Transverse colon (tissue), 4 donors: Measurements from ENCODE around the gene SYT7. TPM values are rescaled to one million over a fixed set of nuclear protein-coding genes. Genes with fewer than 3 reads are reported as not detected.

Experiments
- DNase-seq: peaks from one replicate; pipeline ENCODE4 v3.0.0-alpha.2; 2019
- H3K27ac ChIP-seq, 4 donors: fragments of 200-600 bp; sonication (generic); 2 replicates each; pipeline ENCODE4 v1.5.1; 2016 to 2018; ENCODE audit warnings: inconsistent platforms in 4 of 4
- H3K27me3 ChIP-seq: fragments of 200-600 bp; sonication (generic); 2 replicates; pipeline ENCODE4 v1.5.1; 2017; ENCODE audit warnings: inconsistent platforms
- H3K36me3 ChIP-seq, 4 donors: fragments of 200-600 bp; sonication (generic); 2 replicates each; pipeline ENCODE4 v1.5.1; 2017 to 2019; ENCODE audit warnings: inconsistent platforms in 4 of 4
- H3K4me1 ChIP-seq, 4 donors: fragments of 200-600 bp; sonication (generic); 2 replicates each; pipeline ENCODE4 v1.5.1; 2017 to 2020; ENCODE audit warnings: inconsistent platforms in 4 of 4
- H3K4me3 ChIP-seq, 4 donors: fragments of 200-600 bp; sonication (generic); 1 replicate in 1 of 4; 2 replicates in 3 of 4; pipeline versions ENCODE4 v1.5.1 to v1.6.1; 2017 to 2019; ENCODE audit warnings: inconsistent platforms in 4 of 4
- H3K9me3 ChIP-seq, 2 donors: fragments of 200-600 bp; sonication (generic); 2 replicates each; pipeline ENCODE4 v1.5.1; 2017 to 2019; ENCODE audit warnings: inconsistent platforms in 2 of 2
- EP300 ChIP-seq: sonication (generic); formaldehyde crosslinking; IDR thresholded peaks from one replicate; pipeline ENCODE4 v1.6.1; 2017; ENCODE audit warnings: antibody characterized with exemption, low read depth
- POLR2A ChIP-seq: fragments of 450-650 bp; IDR thresholded peaks from one replicate; pipeline ENCODE4 v1.6.1; 2016; ENCODE audit warnings: antibody characterized with exemption, mild to moderate bottlenecking, moderate library complexity
- POLR2AphosphoS5 ChIP-seq, 3 donors: sonication (generic); formaldehyde crosslinking; IDR thresholded peaks; one replicate each; pipeline ENCODE4 v1.6.1; 2016; ENCODE audit warnings: antibody characterized with exemption in 3 of 3
- WGBS, 2 donors: methylation state at CpG; one replicate each; pipeline ENCODE4 v1.1.5; 2018; ENCODE audit warnings: low coverage in 1 of 2; 5-methylcytosine and 5-hydroxymethylcytosine counted together
- in situ Hi-C, 4 donors: fragments of 200-750 bp; cut with MboI; loops; one replicate each; pipeline versions ENCODE4 v1.15.0 to v1.15.1; 2017; ENCODE audit warnings: low sequenced_read_pairs in 3 of 4, low pct_ligation_motif_present in 1 of 4, low pct_unique_long_range_greater_than_20kb in 1 of 4
- intact Hi-C: fragments of 100-400 bp; cut with DNase I; formaldehyde crosslinking; loops from one replicate; pipeline ENCODE4 v1.15.1; 2023; ENCODE audit warnings: low total_unique reads
- total RNA-seq, 4 donors: library from RNA; depleted of rRNA; stranded (reverse); fragments of >200 nt; gene quantifications; one replicate each; pipeline ENCODE4 v1.1.0, GENCODE V29; 2016
- TF ChIP-seq, protein P1 (sequence below), 5 experiments: fragments of 200-600 bp in 3 of 5; fragments of 450-650 bp in 2 of 5; sonication (generic) in 3 of 5; IDR thresholded peaks; 1 replicate in 2 of 5; 2 replicates in 3 of 5; pipeline ENCODE4 v1.5.1; 2016 to 2017; ENCODE audit warnings: antibody characterized with exemption in 5 of 5, inconsistent platforms in 3 of 5, mild to moderate bottlenecking in 2 of 5, moderate library complexity in 1 of 5

Gene SYT7
- total RNA-seq, 4 donors from 2014 or later = 6.8 to 26.2 (median 12.8) TPM

DNA sequence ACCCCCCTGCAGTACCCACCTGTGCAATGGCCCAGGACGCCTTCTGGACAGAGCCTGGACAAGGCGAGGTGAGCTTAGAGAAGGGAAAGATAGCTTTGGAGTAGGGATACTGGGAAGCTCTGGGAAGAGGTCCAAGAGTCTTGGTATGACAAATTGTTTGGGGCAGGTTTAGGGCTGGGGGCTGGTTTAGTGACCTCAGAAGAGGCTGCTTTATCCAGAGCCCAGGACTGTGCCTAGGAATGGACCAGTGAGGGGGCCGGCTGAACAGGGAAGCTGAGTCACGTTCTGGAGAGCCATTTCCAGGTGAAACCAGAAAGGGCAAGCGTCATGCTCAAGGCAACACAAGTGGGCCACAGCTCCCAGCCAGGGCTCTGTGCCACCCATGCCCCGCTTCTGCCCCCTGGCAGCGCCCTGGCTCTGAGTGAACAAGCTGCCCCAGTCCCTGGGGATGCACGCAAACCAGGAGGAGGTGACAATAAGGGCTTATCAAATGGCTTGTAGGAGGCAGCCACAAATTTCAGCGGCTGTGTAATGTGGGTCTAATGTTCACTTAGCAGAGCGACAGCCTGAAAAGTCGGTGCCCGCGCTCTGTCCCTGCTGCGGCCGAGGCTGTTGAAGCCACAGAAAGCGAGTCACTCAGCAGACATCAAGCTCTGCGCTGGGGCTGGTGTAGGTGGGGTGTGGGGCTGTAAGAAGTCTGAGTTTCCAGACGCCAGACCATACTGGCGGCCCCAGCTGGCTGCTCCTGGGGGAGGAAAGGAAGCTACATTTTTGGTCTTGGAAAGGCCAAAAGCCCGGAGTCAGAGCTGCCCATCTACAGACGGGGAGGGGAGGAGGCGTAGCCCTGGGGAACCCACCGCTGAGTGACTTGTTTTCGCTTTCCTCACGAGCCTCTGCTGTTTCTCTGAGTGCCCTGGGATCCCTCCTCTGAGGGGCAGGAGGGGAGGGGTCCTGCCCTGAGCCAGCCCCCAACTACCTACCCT is 18.3 kb upstream of the SYT7 start:
- Histone ChIP-seq H3K9me3 (no peaks in the 10 kb centered on the region), H3K27ac (peak overlapping the region in 2 of 4 donors; percentile 31 to 37), H3K27me3 (peaks cover 2% of the 10 kb centered on the region), H3K36me3 (no peaks in the 10 kb centered on the region), H3K4me3 (no peak overlapping the region), H3K4me1 (peaks cover 0 to 37% (median 25%) of the 10 kb centered on the region in 4 donors)
- no peak for TF ChIP-seq POLR2AphosphoS5 (IDR thresholded peaks at IDR 0.05)
- TF ChIP-seq, protein P1, sequence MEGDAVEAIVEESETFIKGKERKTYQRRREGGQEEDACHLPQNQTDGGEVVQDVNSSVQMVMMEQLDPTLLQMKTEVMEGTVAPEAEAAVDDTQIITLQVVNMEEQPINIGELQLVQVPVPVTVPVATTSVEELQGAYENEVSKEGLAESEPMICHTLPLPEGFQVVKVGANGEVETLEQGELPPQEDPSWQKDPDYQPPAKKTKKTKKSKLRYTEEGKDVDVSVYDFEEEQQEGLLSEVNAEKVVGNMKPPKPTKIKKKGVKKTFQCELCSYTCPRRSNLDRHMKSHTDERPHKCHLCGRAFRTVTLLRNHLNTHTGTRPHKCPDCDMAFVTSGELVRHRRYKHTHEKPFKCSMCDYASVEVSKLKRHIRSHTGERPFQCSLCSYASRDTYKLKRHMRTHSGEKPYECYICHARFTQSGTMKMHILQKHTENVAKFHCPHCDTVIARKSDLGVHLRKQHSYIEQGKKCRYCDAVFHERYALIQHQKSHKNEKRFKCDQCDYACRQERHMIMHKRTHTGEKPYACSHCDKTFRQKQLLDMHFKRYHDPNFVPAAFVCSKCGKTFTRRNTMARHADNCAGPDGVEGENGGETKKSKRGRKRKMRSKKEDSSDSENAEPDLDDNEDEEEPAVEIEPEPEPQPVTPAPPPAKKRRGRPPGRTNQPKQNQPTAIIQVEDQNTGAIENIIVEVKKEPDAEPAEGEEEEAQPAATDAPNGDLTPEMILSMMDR (IDR thresholded peaks at IDR 0.05) = no peak
- TF ChIP-seq POLR2A = no peak
- no peak for TF ChIP-seq EP300
- intact Hi-C loops (no loop called here), in situ Hi-C loops (no loop called here)
- 71% methylated on average over 25 of the region's 25 CpGs; no CpG with 5 or more reads in 1 of the 2 donors for whole genome bisulfite sequencing, 2 donors
- DNase-seq = no peak

DNA sequence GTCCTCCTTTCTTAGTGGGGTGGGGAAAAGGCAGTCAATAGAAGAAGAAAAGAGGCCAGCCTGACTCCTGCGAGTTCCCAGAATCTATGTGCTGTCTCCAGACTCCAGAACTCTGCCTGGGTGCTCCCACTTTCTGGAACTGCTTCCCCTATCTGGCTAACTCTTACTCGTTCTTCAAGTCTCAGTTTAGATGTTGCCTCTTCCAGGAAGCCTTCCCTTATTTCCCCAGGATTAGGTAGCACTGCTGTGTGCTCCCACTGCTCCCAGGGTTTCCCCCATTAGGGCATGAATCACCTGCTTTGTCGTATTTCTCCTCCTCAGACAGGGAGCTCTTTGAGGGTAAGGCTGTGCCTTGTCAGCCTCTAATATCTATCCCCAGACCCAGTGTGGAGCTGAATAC is 17.5 kb upstream of the SYT7 start:
- no peak for DNase-seq
- WGBS, 2 donors = 43 to 62% methylated on average over 1 to 3 of the region's 3 CpGs
- intact Hi-C loops = no loop called here
- TF ChIP-seq POLR2A (no peak), EP300 (no peak), POLR2AphosphoS5 (IDR thresholded peaks at IDR 0.05) (no peak)
- TF ChIP-seq, protein P1 (IDR thresholded peaks at IDR 0.05) = no peak
- no peaks in the 10 kb centered on the region for H3K36me3 ChIP-seq
- no peaks in the 10 kb centered on the region for H3K9me3 ChIP-seq
- H3K27ac ChIP-seq = no peak overlapping the region
- in situ Hi-C loops = no loop called here
- peaks cover 9% of the 10 kb centered on the region for H3K27me3 ChIP-seq
- H3K4me3 ChIP-seq = no peak overlapping the region
- peaks cover 0 to 33% (median 22%) of the 10 kb centered on the region in 4 donors for H3K4me1 ChIP-seq

DNA sequence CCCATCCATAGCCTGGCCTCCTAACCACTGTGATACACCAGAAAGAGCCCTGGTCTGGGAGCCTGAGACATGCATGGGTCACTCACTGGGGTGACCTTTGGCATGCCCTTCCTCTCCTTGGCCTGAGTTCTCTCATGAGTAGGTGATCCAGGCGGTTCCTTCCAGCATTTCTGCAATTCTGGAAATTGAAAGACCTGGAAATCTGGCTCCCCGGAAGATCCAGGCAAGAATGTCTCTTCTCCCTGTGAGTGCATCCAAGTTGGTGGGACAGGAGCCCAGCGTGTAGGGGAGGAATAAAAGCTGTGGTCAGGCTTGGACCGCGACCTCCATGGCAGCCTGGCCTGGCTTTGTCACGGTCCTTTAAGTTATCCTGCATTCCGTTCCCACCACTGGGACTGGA is 16.1 kb upstream of the SYT7 start:
- in situ Hi-C loops (no loop called here), intact Hi-C loops (no loop called here)
- Histone ChIP-seq H3K4me1 (peaks cover 0 to 24% (median 14%) of the 10 kb centered on the region in 4 donors), H3K36me3 (no peaks in the 10 kb centered on the region), H3K27me3 (peaks cover 9% of the 10 kb centered on the region), H3K4me3 (no peak overlapping the region), H3K27ac (no peak overlapping the region), H3K9me3 (no peaks in the 10 kb centered on the region)
- no peak for DNase-seq
- TF ChIP-seq, protein P1 (IDR thresholded peaks at IDR 0.05) = no peak
- 94% methylated on average over 7 of the region's 7 CpGs; no CpG with 5 or more reads in 1 of the 2 donors for WGBS, 2 donors

DNA sequence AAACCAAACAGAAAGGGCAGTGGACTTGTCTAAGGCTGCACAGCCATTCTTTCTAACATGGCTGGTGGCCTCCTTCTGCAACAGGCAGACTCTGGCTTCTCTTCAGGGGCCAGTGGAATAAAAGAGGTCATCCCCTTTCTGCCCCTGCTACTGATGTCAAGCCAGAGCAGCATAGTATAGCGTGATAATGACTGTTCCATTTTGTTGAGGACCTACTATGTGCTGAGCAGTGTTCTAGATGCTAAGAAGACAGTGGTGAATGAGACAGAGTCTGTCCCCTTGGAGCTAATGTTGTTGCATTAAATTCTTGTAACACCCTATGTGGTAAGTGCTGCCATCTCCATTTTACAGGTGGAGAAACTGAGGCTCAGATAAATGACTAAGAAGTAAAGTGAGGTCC is 15.7 kb upstream of the SYT7 start:
- in situ Hi-C loops = no loop called here
- DNase-seq = no peak
- Histone ChIP-seq H3K4me1 (peaks cover 0 to 24% (median 12%) of the 10 kb centered on the region in 4 donors), H3K27ac (no peak overlapping the region), H3K4me3 (no peak overlapping the region), H3K9me3 (no peaks in the 10 kb centered on the region), H3K36me3 (no peaks in the 10 kb centered on the region), H3K27me3 (peaks cover 9% of the 10 kb centered on the region)
- no peak for TF ChIP-seq POLR2A
- no peak for TF ChIP-seq POLR2AphosphoS5 (IDR thresholded peaks at IDR 0.05)
- TF ChIP-seq, protein P1 (IDR thresholded peaks at IDR 0.05) = no peak
- no peak for TF ChIP-seq EP300
- 73% methylated on average over 1 of the region's 1 CpG; no CpG with 5 or more reads in 1 of the 2 donors for whole genome bisulfite sequencing, 2 donors
- intact Hi-C loops = no loop called here
